ENCODE results near the gene SMTNL1. TPM values are rescaled to one million over a fixed set of nuclear protein-coding genes. Genes with fewer than 3 reads are reported as not detected.

SMTNL1 gene
- total RNA-seq, 1 experiment from 2014 or later: not detected

DNA sequence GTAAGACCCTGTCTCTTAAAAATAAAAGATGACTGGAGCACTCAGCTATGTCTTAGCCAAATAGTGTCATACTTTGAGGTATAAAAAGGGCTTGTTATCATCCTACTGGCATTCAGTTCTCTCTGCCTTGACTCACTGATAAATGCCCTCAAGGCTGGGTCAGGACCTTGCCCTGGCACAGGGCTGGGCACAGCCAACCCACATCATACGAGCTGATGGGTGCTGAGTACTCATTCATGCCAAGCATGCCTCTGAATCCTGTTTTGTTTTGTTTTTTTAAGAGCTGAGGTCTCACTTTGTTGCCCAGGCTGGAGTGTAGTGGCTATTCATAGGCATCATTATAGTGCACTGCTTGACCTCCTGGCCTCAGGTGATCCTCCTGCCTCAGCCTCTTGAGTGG lies 1.9 kb downstream of the SMTNL1 start:
- Histone ChIP-seq H3K23me2 (ENCODE audit: insufficient read length, low read depth, low read length, poor library complexity, severe bottlenecking) (no peaks in the 10 kb centered on the region), H3K27ac (ENCODE audit: insufficient read length, low read depth, low read length) (no peak overlapping the region), H4K20me1 (ENCODE audit: control insufficient read depth, insufficient read depth, insufficient read length) (no peaks in the 10 kb centered on the region), H3K9me3 (ENCODE audit: control insufficient read depth, low read depth, low read length) (no peaks in the 10 kb centered on the region), H3K18ac (ENCODE audit: insufficient read length, low read depth, low read length) (no peak overlapping the region), H3K4me2 (ENCODE audit: insufficient read depth, insufficient read length, low read length) (no peak overlapping the region), H2BK120ac (ENCODE audit: low read depth, low read length, poor library complexity, severe bottlenecking) (no peak overlapping the region), H2BK5ac (ENCODE audit: insufficient read length, low read length) (no peak overlapping the region), H3K9ac (ENCODE audit: extremely low read depth, insufficient read length, low read length) (no peak overlapping the region), H3K79me1 (ENCODE audit: insufficient read depth, low read depth, low read length, poor library complexity, severe bottlenecking) (no peaks in the 10 kb centered on the region), H3T11ph (ENCODE audit: low read length) (no peak overlapping the region), H3K4ac (ENCODE audit: low read depth, low read length) (no peak overlapping the region), H2AFZ (ENCODE audit: low read length) (no peak overlapping the region), H3K4me1 (ENCODE audit: insufficient read depth, low read length) (peaks cover 4% of the 10 kb centered on the region; the same call in 1 of the 2 replicates), H3K27me3 (ENCODE audit: insufficient read depth, low read length) (no peaks in the 10 kb centered on the region), H3K56ac (ENCODE audit: insufficient read length, low read depth, low read length) (no peak overlapping the region), H4K5ac (ENCODE audit: insufficient read length, low read depth, low read length) (no peak overlapping the region), H2BK15ac (ENCODE audit: low read depth, low read length) (no peak overlapping the region), H4K8ac (replicated peaks; ENCODE audit: insufficient read length, low read depth, low read length) (no peak overlapping the region), H2BK12ac (ENCODE audit: insufficient read length, low read depth, low read length) (no peak overlapping the region), H2BK20ac (ENCODE audit: low read depth, low read length, poor library complexity, severe bottlenecking) (no peak overlapping the region), H4K91ac (ENCODE audit: insufficient read length, low read depth, low read length) (no peak overlapping the region), H3K79me2 (ENCODE audit: insufficient read depth, low read length) (no peaks in the 10 kb centered on the region), H2AK5ac (ENCODE audit: insufficient read length, low read length) (no peak overlapping the region), H3K14ac (ENCODE audit: insufficient read depth, low read length) (no peak overlapping the region), H3K23ac (ENCODE audit: insufficient read length, low read depth, low read length) (no peak overlapping the region)
- TF ChIP-seq, protein P1, sequence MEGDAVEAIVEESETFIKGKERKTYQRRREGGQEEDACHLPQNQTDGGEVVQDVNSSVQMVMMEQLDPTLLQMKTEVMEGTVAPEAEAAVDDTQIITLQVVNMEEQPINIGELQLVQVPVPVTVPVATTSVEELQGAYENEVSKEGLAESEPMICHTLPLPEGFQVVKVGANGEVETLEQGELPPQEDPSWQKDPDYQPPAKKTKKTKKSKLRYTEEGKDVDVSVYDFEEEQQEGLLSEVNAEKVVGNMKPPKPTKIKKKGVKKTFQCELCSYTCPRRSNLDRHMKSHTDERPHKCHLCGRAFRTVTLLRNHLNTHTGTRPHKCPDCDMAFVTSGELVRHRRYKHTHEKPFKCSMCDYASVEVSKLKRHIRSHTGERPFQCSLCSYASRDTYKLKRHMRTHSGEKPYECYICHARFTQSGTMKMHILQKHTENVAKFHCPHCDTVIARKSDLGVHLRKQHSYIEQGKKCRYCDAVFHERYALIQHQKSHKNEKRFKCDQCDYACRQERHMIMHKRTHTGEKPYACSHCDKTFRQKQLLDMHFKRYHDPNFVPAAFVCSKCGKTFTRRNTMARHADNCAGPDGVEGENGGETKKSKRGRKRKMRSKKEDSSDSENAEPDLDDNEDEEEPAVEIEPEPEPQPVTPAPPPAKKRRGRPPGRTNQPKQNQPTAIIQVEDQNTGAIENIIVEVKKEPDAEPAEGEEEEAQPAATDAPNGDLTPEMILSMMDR (conservative IDR thresholded peaks at IDR 0.05): no peak
- WGBS (ENCODE audit: extremely low coverage, insufficient read length, low lambda C conversion rate): no CpG with 5 or more reads among the region's 1 CpG
- H3K9me3 Mint-ChIP-seq: no peaks in the 10 kb centered on the region
- H3K4me1 Mint-ChIP-seq: peaks cover 29 to 42% of the 10 kb centered on the region in 2 experiments
- H3K36me3 Mint-ChIP-seq (ENCODE audit: insufficient read depth in 1 of 3, low read depth in 3 of 3): peaks cover 0 to 3% (median 0%) of the 10 kb centered on the region in 3 experiments; a peak in 1 of 7 replicates
- no peak for DNase-seq
- peaks cover 55% of the 10 kb centered on the region for H3K27me3 Mint-ChIP-seq (ENCODE audit: low read depth)
- H3K27ac Mint-ChIP-seq: no peak overlapping the region
- no peak overlapping the region for H3K4me3 Mint-ChIP-seq

All from H9 (cell line).